GM19239 (cell line): ENCODE data around the gene ANKRD23.
"Not testable (repeated sequence)": the region's sequence is repeated elsewhere in the genome, so short reads cannot be mapped to it uniquely, and the experiment has no call there.

Source experiments
- DNase-seq: peaks from one replicate; pipeline ENCODE4 v3.0.0; 2011; ENCODE audit warnings: low spot score; ENCODE audit not compliant: insufficient read length
- FAIRE-seq: peaks from 2 replicates; lab custom pipeline; 2011; peaks lifted over from hg19 to GRCh38; lab: Jason Lieb, UNC

Gene ANKRD23

GRCh38 chr2:96819876-96820511 lies 23.8 kb downstream of the ANKRD23 start:
- DNase-seq (no peak), FAIRE-seq (no peak)

DNA sequence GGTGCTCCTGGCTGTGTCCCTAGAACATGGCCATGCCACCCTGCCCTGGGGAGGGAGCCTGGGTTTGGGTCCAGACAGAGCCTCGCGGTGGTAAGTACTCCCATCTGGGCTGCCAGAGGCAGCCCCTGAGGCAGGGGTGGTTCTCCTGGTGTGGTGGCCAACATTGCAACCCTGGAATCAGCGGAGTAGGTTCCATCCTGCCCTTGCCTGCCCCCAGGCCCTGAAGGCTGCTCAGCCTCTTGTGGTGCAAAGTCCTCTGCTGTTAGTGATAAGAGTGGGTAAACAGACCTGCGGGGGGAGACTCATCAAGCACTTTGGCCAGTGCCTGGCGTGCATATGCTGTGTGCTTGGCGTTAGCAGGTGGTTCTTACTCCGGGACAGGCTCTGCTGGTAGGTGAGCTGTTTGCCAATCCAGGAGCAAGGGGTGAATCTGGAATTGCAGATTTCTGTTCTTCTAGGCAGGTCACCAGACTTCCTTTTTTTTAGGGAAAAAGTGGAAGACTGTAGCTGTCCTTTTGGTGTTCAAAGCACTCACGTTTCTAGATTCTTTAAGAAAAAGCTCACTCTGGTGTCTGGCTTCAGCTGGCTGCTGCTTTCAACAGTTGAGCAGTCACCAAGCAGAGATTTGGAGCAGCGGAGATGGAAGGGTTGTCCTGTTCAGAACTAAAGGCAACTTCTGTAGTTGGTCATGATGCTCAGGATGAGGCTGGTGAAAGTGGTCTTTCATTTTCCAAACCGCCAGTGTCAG lies 24.5 kb downstream of the ANKRD23 start:
- DNase-seq (no peak), FAIRE-seq (no peak)

GRCh38 chr2:96817882-96818281 lies 25.9 kb downstream of the ANKRD23 start:
- no peak for FAIRE-seq
- no peak for DNase-seq

GRCh38 chr2:96816836-96817702 lies 26.8 kb downstream of the ANKRD23 start:
- no peak for FAIRE-seq
- no peak for DNase-seq

DNA sequence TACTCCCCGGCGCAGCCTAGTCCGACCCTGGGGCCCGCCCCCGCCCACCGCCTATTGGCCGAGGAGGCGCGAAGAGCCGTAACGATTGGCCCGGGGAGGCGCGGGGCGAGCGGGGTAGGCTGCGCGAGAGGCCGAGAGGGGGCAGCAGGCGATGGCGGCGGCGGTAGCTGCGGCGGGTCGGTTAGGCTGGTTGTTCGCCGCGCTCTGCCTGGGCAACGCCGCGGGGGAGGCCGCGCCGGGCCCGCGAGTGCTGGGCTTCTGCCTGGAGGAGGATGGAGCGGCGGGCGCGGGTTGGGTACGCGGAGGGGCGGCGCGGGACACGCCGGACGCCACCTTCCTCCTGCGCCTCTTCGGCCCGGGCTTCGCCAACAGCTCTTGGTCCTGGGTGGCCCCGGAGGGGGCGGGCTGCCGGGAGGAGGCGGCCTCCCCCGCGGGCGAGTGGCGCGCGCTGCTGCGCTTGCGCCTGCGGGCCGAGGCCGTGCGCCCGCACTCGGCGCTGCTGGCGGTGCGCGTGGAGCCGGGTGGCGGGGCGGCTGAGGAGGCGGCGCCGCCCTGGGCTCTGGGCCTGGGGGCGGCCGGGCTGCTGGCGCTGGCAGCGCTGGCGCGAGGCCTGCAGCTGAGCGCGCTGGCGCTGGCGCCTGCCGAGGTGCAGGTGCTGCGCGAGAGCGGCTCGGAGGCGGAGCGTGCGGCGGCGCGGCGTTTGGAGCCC lies 27.5 kb downstream of the ANKRD23 start, which contains the start of gene CNNM3:
CNNM3 (plus strand) TSS at position 142 of the 709 bp plus-strand sequence; CDS start at position 152, 10 bp downstream.
- FAIRE-seq: peak; percentile 74
- DNase-seq: peak; percentile 99

DNA sequence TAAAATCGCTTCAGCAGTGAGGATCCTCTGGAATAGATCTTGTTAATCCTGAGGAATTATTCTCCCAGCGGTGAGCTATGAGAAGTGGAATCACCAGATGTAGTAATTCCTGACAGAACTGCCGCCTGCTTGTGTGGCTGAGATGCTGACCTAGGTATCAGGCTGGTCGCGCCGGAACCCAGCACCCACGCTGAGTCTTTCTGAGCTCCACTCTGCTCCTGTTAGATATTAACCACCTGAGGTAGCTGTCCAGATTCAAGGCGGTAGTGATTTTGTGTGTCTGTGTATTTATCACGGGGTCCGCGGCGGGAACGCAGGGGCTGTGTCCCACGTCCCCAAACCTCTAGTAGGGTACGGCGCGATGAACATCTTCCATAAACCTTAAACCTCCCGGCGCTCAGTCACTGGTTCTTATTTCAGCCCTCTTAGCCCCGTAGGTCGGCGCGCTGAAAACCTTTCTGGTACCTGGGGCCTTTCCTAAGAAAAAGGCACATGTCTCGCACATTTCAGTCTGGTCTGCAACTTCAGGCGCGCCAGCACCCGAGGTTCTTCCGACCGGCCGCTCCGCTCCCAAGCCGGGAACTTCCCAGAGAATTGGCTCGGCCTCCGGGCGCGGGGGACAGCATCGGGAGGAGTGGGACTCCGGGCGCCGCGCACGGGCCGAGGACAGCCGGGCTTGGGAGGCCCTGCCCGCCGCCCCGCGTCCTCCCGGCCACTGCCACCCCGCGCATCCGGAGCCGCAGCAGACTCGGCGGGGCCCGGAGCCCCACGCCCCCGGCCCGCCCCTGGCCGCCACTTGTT lies 28.3 kb downstream of the ANKRD23 start:
- peak; percentile 57 for DNase-seq
- peak; percentile 85 for FAIRE-seq

DNA sequence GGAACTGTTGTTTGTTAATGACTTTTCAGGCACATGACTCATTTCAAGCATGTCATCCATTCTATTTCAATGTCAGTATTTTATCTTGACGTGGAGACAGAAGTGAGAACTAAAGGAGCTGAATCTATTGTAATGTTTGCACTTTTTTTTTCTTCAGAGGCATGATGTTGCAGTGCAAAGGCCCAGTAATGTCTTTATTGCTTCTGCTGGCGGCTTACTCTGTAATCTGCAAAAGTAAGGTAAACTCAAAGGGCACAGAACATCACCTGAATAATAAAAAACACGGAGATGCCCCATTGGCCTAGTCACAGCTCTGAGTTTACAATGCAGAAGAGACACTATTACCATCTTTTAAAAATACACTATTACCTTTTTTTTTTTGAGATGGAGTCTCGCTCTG lies 30.2 kb downstream of the ANKRD23 start:
- DNase-seq (no peak), FAIRE-seq (no peak)

- FAIRE-seq: no peak
- no peak for DNase-seq
Observed at GRCh38 chr2:96811917-96812316, 31.9 kb downstream of the ANKRD23 start.

GRCh38 chr2:96810783-96811192 lies 33.0 kb downstream of the ANKRD23 start:
- DNase-seq (no peak), FAIRE-seq (no peak)

DNA sequence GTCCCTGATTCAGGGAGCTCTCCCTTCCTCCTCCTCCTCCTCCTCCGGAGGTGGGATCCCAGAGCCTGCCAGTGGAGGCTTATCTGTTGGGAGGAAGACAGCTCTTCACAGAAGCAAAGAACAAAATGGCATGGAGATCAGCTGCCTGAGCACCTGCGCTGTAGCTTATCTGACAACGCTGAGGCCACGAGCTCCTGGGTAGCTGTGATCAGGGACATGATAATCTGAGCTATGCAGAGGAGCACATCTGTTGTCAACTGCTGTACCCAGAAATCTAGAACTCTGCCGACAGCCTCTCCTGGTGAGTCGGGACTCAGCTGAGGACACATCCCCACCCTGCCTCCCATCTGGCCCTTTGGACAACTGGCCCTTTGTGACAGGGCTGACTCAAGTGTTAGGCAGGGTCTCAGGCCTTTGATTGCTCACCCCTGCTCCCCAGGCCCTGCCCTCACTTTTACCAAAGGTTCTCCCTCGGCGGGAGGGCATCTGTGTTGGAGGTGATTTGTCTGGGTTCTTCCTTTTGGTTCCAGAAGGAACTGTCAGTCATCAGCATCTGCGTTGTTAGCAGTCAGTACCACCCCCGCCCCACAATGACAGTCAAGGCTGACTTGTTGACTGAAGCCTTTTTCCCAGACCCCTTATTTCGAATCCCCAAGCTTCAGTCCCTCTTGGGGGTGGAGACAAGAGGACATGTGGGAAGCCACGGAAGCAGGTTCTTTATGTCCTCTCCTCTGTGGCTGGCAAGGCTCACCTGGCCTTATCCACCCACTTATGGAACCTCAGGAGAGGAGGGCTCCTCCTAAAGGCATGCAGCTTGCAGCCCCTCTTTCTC lies 33.7 kb downstream of the ANKRD23 start:
- DNase-seq: no peak
- FAIRE-seq: no peak

DNA sequence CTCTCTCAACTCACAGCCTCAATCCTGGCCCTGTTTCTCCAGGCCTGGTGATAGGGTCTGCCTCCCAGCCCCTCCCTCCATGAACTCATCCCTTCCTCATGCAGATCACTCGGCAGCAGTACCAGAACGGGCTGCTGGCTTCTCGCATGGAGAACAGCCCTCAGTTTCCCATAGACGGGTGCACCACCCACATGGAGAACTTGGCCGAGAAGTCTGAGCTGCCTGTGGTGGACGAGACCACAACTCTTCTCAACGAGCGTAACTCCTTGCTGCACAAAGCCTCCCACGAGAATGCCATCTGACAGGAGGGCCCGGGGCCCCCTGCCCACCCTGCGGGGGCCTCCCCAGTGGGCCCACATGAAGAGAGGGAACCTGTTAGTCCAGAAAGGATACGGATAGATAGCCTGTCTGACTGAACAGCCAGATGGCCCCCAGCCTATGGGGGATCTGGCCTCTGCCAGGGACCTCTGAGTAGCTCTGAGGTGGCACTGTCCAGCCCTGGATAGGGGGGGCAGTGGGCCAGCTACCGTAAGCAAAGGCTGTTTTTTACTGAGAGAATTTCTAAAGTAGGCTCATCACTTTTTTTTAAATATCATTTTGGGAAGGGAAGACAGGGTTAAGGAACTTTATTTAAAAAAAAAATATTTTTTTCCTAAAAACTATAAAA lies 34.5 kb downstream of the ANKRD23 start:
- FAIRE-seq (no peak), DNase-seq (no peak)

GRCh38 chr2:96808176-96808837 lies 35.5 kb downstream of the ANKRD23 start:
- FAIRE-seq: no peak
- DNase-seq: no peak

- DNase-seq (no peak), FAIRE-seq (peak; percentile 31)
Observed at GRCh38 chr2:96807127-96807471, 36.7 kb downstream of the ANKRD23 start.

- FAIRE-seq: peak; percentile 91
- DNase-seq: peak; percentile 66
Observed at GRCh38 chr2:96806468-96807126, 37.2 kb downstream of the ANKRD23 start.

GRCh38 chr2:96805946-96806345 lies 37.9 kb downstream of the ANKRD23 start:
- not testable (repeated sequence) for FAIRE-seq, DNase-seq

- FAIRE-seq (no peak), DNase-seq (no peak)
Observed at GRCh38 chr2:96804986-96805385, 38.8 kb downstream of the ANKRD23 start.

GRCh38 chr2:96802721-96803120 lies 41.1 kb downstream of the ANKRD23 start:
- FAIRE-seq: no peak
- no peak for DNase-seq
